IMR-90 (cell line): Measurements from ENCODE around the gene TP53AIP1. TPM values are rescaled to one million over a fixed set of nuclear protein-coding genes. Genes with fewer than 3 reads are reported as not detected.

ENCODE experiments used
- ATAC-seq: fragments of 200-7000 bp; cut with Tn5 transposase; 2 replicates; pipeline ENCODE4 v1.9.1; 2020; ENCODE audit warnings: low read depth, mild to moderate bottlenecking, moderate library complexity
- BruUV-seq: library from RNA; stranded (reverse); fragments of 400-500 nt; replicated peaks from 2 replicates; lab custom pipeline; 2021; lab: Mats Ljungman, UMichigan
- CTCF ChIA-PET: fragments of 300-600 bp; formaldehyde crosslinking; extraction: SDS; loops from one replicate; lab custom pipeline; 2021; ENCODE audit warnings: antibody characterized with exemption; lab: Yijun Ruan, JAX
- POLR2A ChIA-PET: fragments of 300-600 bp; sonication (Branson Sonifier 250); formaldehyde crosslinking; loops from one replicate; lab custom pipeline; 2022; ENCODE audit warnings: antibody characterized with exemption; ENCODE audit not compliant: unreplicated experiment; lab: Charles Lee
- DNase-seq: peaks from one replicate; pipeline ENCODE4 v3.0.0; 2013
- H2AFZ ChIP-seq: replicated peaks from 2 replicates; pipeline ENCODE3; 2013; ENCODE audit warnings: low read length, mild to moderate bottlenecking; ENCODE audit not compliant: poor library complexity
- H2AK5ac ChIP-seq: 2 replicates; pipeline ENCODE4 v1.6.1; 2013; ENCODE audit warnings: low read depth, low read length, inconsistent platforms
- H2AK9ac ChIP-seq: replicated peaks from 2 replicates; pipeline ENCODE3; 2013; ENCODE audit warnings: mild to moderate bottlenecking, low read depth, low read length, moderate library complexity; ENCODE audit not compliant: poor library complexity
- H2BK120ac ChIP-seq: 2 replicates; pipeline ENCODE4 v1.6.1; 2013; ENCODE audit warnings: low read depth, low read length, inconsistent platforms
- H2BK15ac ChIP-seq: 3 replicates; pipeline ENCODE4 v1.6.1; 2013; ENCODE audit warnings: low read depth, low read length, inconsistent platforms
- H2BK20ac ChIP-seq: 2 replicates; pipeline ENCODE4 v1.6.1; 2013; ENCODE audit warnings: low read depth, mild to moderate bottlenecking, inconsistent platforms, low read length, moderate library complexity
- H2BK5ac ChIP-seq: 2 replicates; pipeline ENCODE4 v1.6.1; 2013; ENCODE audit warnings: mild to moderate bottlenecking, low read depth, low read length, inconsistent platforms; ENCODE audit not compliant: poor library complexity, severe bottlenecking
- H3K14ac ChIP-seq: replicated peaks from 2 replicates; pipeline ENCODE4 v1.6.1; 2013; ENCODE audit warnings: low read depth, low read length, inconsistent platforms
- H3K18ac ChIP-seq: 2 replicates; pipeline ENCODE4 v1.6.1; 2013; ENCODE audit warnings: low read depth, low read length, control low read depth
- H3K23ac ChIP-seq: 2 replicates; pipeline ENCODE4 v1.6.1; 2013; ENCODE audit warnings: low read depth, low read length, inconsistent platforms
- H3K27ac ChIP-seq: 2 replicates; pipeline ENCODE4 v1.5.1; 2013; ENCODE audit warnings: mild to moderate bottlenecking, control low read depth, low read length; ENCODE audit not compliant: insufficient read depth
- H3K27me3 ChIP-seq: 2 replicates; pipeline ENCODE4 v1.6.1; 2013; ENCODE audit warnings: low read length; ENCODE audit not compliant: control insufficient read depth, insufficient read depth
- H3K36me3 ChIP-seq: 2 replicates; pipeline ENCODE4 v1.6.1; 2013; ENCODE audit warnings: low read length, mixed read lengths; ENCODE audit not compliant: control insufficient read depth, insufficient read depth
- H3K4ac ChIP-seq: 2 replicates; pipeline ENCODE4 v1.6.1; 2013; ENCODE audit warnings: low read depth, low read length, inconsistent platforms
- H3K4me1 ChIP-seq: 2 replicates; pipeline ENCODE4 v1.6.1; 2013; ENCODE audit warnings: low read length, mixed read lengths; ENCODE audit not compliant: control insufficient read depth, insufficient read depth
- H3K4me2 ChIP-seq: 2 replicates; pipeline ENCODE4 v1.6.1; 2013; ENCODE audit warnings: low read depth, mild to moderate bottlenecking, control low read depth, low read length, moderate library complexity
- H3K4me3 ChIP-seq: 2 replicates; pipeline ENCODE4 v1.5.1; 2013; ENCODE audit warnings: low read depth, mild to moderate bottlenecking, control low read depth, low read length, moderate library complexity; ENCODE audit not compliant: insufficient read depth
- H3K56ac ChIP-seq: 2 replicates; pipeline ENCODE4 v1.6.1; 2013; ENCODE audit warnings: low read length, inconsistent platforms; ENCODE audit not compliant: insufficient read depth; ENCODE audit errors: extremely low read depth
- H3K79me1 ChIP-seq, 2 experiments: 2 replicates each; pipeline ENCODE4 v1.6.1; 2013; ENCODE audit warnings: low read length in 2 of 2, inconsistent platforms in 1 of 2, low read depth in 1 of 2
- H3K9ac ChIP-seq: 2 replicates; pipeline ENCODE4 v1.6.1; 2013; ENCODE audit warnings: low read depth, low read length, control low read depth
- H3K9me1 ChIP-seq: 2 replicates; pipeline ENCODE4 v1.6.1; 2013; ENCODE audit warnings: low read length, inconsistent platforms; ENCODE audit not compliant: insufficient read depth
- H3K9me3 ChIP-seq: 2 replicates; pipeline ENCODE4 v1.6.1; 2013; ENCODE audit warnings: low read length; ENCODE audit not compliant: control insufficient read depth, insufficient read depth
- H4K20me1 ChIP-seq: 2 replicates; pipeline ENCODE4 v1.6.1; 2013; ENCODE audit warnings: low read length, inconsistent platforms; ENCODE audit not compliant: insufficient read depth
- H4K5ac ChIP-seq: 2 replicates; pipeline ENCODE4 v1.6.1; 2013; ENCODE audit warnings: mild to moderate bottlenecking, low read depth, low read length, control low read depth
- H4K8ac ChIP-seq, 2 experiments: 2 replicates each; pipeline ENCODE4 v1.6.1; 2013; ENCODE audit warnings: low read depth in 2 of 2, low read length in 2 of 2, control low read depth in 1 of 2, inconsistent platforms in 1 of 2
- H4K91ac ChIP-seq: 2 replicates; pipeline ENCODE4 v1.6.1; 2013; ENCODE audit warnings: low read depth, low read length, inconsistent platforms; ENCODE audit not compliant: insufficient read depth
- POLR2A ChIP-seq: IDR thresholded peaks from 2 replicates; pipeline ENCODE4 v1.6.1; 2012; ENCODE audit warnings: mild to moderate bottlenecking, low read depth, low read length
- WGBS, 2 experiments: methylation state at CpG; one replicate each; pipeline versions ENCODE4 v1.1.5 to v1.1.7; 2013; ENCODE audit warnings: missing lambda C conversion rate in 2 of 2; ENCODE audit not compliant: insufficient read length in 1 of 2; ENCODE audit errors: extremely low coverage in 2 of 2; 5-methylcytosine and 5-hydroxymethylcytosine counted together
- dilution Hi-C: fragments of 300-500 bp; cut with HindIII; formaldehyde crosslinking; loops from one replicate; pipeline ENCODE4 v1.14.3; 2018; ENCODE audit warnings: low sequenced_read_pairs; ENCODE audit not compliant: unreplicated experiment
- in situ Hi-C: fragments of 300-500 bp; cut with MboI; formaldehyde crosslinking; loops from 3 replicates; pipeline ENCODE4 v1.14.3; 2019; ENCODE audit warnings: low sequenced_read_pairs, inconsistent platforms, mixed read lengths
- intact Hi-C: fragments of 100-400 bp; cut with micrococcal nuclease; formaldehyde crosslinking; loops from 2 replicates; pipeline ENCODE4 v1.10.0; 2022
- polyA plus RNA-seq, 3 experiments: library from polyadenylated mRNA; depleted of rRNA; stranded (reverse); fragments of >200 nt; gene quantifications; 2 replicates each; pipeline ENCODE4 v1.2.3, GENCODE V29; 2012; ENCODE audit warnings: low replicate concordance in 1 of 3
- total RNA-seq: library from RNA; depleted of rRNA; stranded (reverse); fragments of >200 nt; gene quantifications from 2 replicates; pipeline ENCODE4 v1.2.3, GENCODE V29; 2012

Gene TP53AIP1
- total and polyA plus RNA-seq, 2 of the 4 experiments (the other 2 are of a cell fraction) = not detected

DNA sequence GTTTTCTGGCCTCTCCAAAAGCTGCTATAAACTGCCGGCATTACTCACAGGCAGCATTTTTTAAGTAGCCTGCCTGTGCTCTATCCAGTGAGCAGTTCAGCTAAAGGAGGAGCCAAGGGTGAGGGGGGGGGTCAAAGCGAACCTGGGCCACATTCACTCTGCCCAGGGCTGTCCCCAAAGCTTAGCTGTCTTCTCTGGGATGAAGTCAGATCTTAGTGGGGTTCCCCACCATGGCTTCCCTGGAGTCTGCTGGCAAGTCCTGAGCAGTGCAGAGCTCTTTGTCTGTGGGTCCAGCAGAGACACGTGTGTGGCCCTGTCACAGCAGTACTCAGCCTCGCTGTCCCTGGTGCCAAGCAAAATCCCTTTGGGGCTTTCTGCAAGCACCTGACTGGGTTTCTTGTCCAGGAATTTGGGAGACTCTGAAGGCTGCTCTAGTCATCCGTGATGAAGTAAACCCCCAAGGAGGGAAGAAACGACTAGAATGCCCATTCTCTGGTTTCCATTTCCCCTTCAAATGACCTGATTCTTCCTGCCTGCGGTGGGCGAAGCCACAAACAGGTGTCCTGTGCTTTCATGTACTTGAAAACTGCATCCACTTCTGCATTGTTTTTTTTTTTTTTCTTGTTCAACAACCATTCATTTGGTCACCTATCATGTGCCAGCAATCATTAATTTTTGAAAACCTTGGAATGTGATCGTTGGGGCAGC, 48.9 kb downstream of the TP53AIP1 start:
- Histone ChIP-seq H3K27ac (no peak overlapping the region), H3K36me3 (no peaks in the 10 kb centered on the region), H2BK5ac (no peak overlapping the region), H3K23ac (no peak overlapping the region), H2BK120ac (no peak overlapping the region), H4K5ac (no peak overlapping the region), H3K4me3 (no peak overlapping the region), H3K4ac (no peak overlapping the region), H3K18ac (no peak overlapping the region), H3K4me2 (no peak overlapping the region), H4K8ac (no peak overlapping the region), H4K91ac (no peak overlapping the region), H3K79me1 (no peaks in the 10 kb centered on the region), H3K56ac (no peak overlapping the region), H3K14ac (no peak overlapping the region), H2AK9ac (no peak overlapping the region), H3K9me3 (no peaks in the 10 kb centered on the region), H2BK20ac (no peak overlapping the region), H3K9ac (no peak overlapping the region), H4K20me1 (no peaks in the 10 kb centered on the region), H3K27me3 (peaks cover 35% of the 10 kb centered on the region), H2AK5ac (no peak overlapping the region), H2BK15ac (no peak overlapping the region), H3K9me1 (no peaks in the 10 kb centered on the region), H3K4me1 (0 out of 2 replicates have a peak, but pooled peaks cover 1% of the 10 kb centered on the region), H2AFZ (no peak overlapping the region)
- ChIA-PET CTCF (interaction anchor here (2.2 kb wide), 1 partner anchor 63 kb away, joined by 10 read pairs; no protein-coding TSS in a partner anchor), POLR2A (no interaction called here)
- dilution Hi-C loops (no loop called here), in situ Hi-C loops (no loop called here), intact Hi-C loops (no loop called here)
- no peak for TF ChIP-seq POLR2A
- ATAC-seq (no peak), DNase-seq (no peak)
- no TSS peak for BruUV-seq
- WGBS, 2 experiments = 79% methylated on average over 5 of the region's 9 CpGs; no CpG with 5 or more reads in 1 of the 2 experiments
